HPDE6-E6E7 (cell line): Measurements from ENCODE around the gene TTC39C.
A peak's percentile ranks its signal among the peaks of the same experiment; 100 is the strongest.
"Not testable (repeated sequence)": the region's sequence is repeated elsewhere in the genome, so short reads cannot be mapped to it uniquely, and the experiment has no call there.

ENCODE experiments used
- DNase-seq: peaks from one replicate; pipeline ENCODE4 v3.0.0; 2011; ENCODE audit warnings: missing footprints; ENCODE audit errors: extremely low spot score

Gene TTC39C

DNA sequence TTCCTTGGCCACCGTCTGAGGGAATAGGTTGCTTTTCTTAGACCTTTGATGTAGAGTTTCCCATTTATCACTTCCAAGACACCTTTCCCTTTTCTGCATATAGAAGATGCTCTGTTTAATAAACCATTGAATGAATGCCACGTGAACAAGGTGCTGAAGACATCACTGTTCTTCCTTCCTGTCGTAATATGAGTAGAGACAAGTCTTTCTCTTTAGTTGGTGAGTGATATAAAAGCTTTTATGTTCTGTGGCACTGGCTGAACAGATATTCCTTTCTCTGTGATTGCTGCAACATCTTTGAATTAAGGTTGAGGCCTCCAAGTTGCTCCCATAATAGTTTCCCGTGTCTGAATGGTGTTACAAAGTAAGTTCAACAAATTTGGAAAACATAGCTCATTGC is 38.7 kb downstream of the TTC39C start:
- DNase-seq = no peak

DNA sequence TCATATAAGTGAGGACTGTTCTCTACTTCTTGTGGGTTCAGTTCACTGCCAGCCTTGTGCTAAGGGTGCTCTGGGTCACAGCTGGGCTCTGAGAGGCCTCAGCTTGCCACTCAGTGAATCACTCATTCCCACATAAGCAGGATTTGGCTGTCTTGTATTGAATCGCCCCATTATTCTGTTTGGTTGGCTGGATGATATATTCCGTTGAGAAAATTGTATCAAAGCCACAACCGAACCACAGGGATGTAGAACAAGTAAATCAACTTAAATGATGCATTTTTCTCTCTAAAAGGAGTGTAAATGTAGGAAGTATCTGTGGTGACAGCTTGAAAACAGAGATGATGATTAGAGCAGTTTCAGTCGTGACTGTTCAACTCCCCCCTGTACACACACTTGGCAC is 39.6 kb downstream of the TTC39C start:
- DNase-seq = no peak

DNA sequence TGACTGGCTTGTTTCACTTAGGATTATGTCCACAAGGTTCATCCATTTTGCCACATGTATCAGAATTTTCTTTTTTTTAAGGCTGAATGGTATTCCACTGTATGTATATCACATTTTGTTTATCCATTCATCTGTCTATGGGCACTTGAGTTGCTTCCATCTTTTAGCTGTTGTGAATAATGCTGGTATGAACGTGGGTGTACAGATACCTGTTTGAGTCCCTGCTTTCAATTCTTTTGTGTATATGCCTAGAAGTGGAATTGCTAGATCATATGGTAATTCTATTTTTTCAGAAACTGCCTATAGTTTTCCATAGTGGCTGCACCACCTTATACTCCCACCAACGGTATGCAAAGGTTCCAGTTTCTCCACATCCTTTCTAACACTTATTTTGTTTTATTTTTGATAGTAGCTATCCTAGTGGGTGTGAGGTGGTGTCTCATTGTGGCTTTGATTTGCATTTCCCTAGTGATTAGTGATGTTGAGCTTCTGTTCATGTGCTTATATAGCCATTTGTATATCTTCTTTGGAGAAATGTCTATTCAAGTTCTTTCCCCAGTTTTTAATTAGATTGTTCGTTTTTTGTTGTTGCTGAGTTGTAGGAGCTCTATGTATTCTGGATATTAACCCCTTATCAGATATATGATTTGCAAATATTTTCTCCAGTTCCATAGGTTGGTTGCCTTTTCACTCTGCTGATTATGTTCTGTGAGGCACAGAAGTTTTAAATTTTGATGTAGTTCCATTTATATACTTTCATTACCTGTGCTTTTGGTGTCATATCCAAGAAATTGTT is 40.7 kb downstream of the TTC39C start:
- DNase-seq = no peak

DNA sequence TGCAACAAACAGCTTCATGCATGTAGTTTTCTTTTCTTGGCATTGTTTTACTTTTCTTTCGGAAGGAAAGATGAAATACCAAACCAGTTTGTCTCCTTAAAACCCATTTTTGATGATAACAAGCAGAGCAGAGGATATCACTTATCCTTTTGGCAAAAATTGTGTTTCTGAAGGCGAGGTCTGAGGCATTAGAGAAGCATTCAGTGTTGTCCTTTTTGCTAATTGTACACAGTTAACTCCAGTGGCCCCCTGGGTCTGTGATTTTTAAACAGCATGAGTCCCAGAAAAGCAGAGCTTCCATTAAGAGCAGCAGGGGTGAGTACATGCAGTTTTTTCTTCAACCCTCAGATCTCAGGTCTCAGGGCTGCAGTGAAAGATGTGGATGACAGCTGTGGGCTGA is 41.3 kb downstream of the TTC39C start:
- DNase-seq = no peak

DNA sequence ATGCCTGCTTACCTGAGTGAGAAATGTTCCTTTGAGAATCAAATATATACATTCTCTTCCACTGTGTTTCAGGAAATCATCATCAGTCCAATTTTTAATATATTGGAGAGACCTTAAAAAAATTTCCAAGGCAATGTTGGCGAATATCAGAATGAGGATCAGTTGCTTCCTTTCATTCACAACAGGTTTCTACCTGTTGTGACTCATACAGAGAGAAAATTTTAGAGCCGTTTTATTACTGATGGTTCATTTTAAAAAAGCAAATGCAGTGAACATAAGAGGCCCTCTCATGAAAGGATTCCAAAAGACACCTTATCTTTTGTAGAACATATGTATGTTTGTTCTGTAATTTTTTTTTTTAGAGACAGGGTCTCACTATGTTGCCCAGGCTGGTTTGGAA is 42.0 kb downstream of the TTC39C start:
- DNase-seq = no peak

DNA sequence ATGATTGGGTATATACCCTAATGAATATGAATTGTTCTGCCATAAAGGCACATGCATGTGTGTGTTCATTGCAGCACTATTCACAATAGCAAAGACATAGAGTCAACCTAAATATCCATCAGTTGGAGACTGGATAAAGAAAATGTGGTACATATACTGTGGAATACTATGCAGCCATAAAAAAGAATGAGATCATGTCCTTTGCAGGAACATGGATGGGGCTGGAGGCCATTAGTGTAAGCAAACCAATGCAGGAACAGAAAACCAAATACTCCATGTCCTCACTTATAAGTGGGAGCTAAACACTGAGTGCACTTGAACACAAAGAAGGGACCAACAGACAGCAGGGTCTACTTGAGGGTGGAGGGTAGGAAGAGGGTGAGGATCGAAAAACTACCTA is 43.2 kb downstream of the TTC39C start:
- DNase-seq = no peak

DNA sequence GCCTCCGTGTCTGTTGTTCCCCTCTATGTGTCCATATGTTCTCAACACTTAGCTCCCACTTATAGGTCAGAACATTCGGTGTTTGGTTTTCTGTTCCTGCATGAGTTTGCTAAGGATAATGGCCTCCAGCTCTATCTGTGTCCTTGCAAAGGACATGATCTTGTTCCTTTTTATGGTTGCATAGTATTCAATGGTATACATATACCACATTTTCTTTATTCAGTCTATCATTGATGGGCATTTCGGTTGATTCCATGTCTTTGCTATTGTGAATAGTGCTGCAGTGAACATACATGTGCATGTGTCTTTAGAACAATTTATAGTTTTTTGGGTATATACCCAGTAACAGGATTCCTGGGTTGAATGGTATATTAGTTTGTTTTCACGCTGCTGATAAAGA is 44.8 kb downstream of the TTC39C start:
- DNase-seq = not testable (repeated sequence)

DNA sequence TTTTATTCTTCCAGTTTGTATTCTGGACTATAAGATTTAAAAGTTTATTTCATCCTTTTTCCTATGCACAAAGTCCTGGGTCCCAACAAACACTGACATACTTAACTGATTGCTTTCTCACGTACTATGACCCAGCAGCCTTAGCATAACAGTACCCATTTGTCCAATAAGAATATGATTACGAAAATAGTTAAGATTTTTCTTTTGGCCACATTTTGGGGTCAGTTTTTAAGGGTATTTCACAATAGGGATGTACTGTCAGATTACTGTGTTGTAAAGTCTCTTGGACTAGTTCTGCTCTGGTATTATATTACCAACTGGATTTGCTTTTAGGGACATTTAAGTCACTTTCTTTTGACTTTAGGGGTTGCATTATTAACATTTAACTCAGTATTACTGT is 46.1 kb downstream of the TTC39C start:
- no peak for DNase-seq

DNA sequence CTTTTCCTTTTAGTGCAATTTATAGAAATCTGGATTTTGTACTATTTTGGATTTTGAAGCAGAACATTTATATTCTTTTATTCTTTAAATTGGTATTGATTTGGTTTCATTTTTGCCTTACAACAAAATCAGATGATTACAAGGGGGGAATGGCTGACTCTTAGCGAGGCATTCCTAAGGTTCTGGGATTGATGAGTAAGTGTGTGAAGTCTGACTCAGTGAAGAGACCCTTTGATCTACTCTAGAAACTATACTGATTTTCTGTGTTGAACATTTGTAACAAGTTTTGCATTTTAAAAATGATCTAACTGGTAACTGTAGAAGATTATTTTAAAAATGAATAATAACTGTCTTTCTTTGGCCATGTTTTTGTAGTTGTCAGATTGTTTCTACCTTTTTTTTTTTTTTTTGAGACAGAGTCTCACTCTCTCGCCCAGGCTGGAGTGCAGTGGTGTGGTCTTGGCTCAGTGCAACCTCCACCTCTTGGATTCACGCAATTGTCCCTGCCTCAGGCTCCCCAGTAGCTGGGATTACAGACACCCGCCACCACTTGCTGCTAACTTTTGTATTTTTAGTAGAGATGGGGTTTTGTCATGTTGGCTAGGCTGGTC is 48.7 kb downstream of the TTC39C start:
- DNase-seq = peak; percentile 23

DNA sequence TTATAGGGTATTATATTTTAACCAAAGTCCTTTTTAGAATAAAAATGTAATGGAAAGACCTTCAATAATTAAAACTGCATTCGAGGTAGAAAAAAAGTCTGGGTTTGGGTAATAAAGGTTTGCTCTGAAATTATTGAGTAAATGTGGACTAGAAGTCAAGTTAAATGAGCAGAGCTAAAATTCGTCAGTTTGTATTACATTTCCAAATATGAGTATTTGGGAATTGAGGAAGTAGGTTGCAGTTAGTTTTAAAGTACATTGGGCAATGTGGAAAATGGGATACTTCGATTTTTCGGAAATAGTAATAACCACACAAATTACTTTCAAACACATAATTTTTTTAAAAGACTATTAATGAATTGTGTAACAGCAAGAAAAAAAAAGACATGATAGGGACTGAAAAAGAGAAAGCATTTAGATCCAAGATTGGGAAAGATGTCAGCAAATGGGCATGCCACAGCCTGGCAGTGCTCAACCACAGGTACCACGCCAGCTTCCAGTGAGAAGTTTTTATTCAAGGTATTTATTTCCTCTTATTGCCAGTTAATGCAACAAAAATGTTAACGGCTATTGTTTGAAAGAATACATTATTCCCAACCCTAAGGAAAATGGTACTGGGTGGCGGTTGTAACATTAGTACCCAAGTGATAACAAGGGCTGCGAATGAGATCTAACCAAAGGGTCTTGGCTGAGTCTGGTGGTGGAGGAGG is 50.0 kb downstream of the TTC39C start:
- DNase-seq = peak; percentile 25

DNA sequence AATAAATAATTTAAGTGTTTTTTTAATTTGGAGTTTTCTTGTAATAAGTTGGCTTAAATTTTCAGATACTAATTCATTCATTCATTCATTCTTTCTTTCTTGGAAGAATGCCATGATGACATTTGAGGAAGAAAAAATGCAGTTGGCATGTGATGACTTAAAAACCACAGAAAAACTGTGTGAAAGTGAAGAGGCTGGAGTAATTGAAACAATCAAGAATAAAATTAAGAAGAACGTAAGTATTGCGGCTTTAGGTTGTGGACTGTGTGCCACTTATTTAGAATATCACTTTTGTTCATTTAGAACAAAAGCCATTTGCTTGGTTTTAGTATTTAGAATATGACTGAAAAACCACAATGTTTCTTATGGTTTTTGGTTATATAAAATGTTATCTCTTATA is 51.4 kb downstream of the TTC39C start:
- no peak for DNase-seq

DNA sequence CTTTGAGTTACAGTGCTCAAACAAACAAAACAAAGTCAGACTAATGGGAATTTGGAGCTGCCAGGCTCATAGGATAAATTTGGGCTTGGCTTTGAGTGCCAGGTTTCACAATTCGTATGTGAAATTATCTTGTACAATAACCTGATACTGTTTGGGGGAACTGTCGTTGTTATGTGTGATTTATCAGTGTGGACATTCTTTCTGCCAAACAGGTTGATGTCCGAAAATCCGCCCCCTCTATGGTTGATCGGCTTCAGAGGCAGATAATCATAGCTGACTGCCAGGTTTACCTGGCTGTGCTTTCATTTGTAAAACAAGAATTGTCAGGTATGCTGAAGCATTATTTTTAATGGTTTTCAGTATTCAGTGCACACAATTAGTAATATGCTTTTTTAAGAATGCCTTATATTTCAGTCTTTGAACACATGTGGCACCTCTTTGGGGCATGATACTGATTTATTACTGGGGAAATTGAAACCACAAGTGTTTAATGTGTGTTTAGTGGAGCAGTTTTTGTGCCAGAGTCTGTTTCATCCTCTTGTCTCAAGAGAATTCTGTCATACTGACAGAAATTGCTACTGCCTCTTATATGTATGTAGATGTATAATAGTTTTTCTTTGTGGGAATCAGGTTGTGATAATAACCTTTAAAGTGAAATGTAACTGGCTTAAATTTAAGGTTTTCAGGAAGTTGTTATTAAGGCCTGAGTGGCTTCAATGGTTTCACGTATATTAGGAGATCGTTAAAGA is 54.6 kb downstream of the TTC39C start:
- DNase-seq = no peak

DNA sequence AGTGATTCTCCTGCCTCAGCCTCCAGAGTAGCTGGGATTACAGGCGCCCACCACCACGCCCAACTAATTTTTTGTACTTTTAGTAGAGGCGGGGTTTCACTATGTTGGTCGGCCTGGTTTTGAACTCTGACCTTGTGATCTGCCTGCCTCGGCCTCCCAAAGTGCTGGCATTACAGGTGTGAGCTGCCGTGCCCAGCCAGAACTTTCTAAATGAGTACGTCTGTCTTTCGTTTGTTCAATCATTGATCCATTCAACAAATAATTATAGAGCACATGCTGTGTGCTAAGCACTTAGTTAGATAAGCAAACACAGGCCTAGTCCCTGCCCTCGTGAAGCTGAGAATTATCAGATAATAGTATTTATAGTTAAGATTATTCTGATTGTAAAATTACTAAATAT is 56.5 kb downstream of the TTC39C start:
- DNase-seq = no peak

DNA sequence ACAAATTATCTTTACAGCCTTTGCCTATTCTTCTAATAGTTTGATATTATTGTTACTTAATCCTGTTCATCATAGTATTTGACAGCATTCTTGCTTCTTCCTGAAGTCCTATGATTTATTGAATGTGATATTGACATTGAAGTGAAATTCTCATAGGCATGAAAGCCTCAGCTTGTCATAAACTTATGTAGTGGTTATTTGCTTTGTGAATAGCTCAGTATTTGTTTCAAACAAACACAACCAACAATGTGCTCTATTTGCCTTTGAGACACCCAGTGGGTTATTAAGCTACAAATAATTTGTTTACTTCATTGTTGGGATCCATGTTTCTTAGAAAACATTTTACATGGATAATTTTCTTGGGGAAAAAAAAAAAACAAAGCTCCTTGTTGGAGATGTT is 57.2 kb downstream of the TTC39C start:
- no peak for DNase-seq

DNA sequence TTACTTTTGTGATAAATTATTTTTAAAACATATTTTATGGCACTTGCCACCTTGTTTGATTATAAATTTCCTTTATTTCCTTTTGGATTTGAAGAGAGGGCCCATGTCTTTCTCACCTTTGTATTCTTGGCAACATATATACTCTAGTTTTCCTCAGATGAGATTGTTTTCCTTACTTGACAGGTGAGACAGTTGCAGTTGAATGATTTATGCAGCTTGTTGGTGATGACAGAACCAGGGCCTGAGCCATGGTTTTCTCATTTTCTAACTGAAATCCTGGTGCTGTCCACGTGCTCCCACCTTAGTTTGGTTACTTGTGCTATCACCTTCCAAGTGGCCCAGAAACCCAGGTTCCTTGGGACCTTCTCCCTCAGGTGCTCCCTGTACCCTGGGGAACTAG is 58.2 kb downstream of the TTC39C start:
- no peak for DNase-seq

DNA sequence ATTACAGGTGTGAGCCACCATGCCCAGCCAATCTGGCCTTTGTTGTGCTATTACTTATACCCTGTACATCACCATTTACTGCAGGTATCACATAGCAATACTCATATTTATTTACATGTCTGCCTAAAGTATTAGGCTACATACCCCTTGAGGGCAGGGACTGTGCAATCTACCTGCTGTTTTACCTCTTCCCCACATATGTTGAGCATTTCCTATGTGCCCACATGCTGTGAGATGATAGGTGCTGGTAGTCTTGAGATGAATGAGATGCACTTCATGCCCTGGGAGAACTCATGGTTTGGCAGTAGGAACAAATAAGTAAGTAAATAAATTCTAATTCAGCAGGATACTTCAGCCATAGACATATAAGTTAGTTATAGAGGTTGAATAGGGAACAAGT is 59.2 kb downstream of the TTC39C start:
- no peak for DNase-seq

DNA sequence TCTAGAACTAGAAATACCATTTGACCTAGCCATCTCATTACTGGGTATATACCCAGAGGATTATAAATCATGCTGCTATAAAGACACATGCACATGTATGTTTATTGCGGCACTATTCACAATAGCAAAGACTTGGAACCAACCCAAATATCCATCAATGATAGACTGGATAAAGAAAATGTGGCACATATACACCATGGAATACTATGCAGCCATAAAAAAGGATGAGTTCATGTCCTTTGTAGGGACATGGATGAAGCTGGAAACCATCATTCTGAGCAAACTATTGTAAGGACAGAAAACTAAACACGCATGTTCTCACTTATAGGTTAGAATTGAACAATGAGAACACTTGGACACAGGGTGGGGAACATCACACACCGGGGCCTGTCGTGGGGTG is 60.2 kb downstream of the TTC39C start:
- not testable (repeated sequence) for DNase-seq

DNA sequence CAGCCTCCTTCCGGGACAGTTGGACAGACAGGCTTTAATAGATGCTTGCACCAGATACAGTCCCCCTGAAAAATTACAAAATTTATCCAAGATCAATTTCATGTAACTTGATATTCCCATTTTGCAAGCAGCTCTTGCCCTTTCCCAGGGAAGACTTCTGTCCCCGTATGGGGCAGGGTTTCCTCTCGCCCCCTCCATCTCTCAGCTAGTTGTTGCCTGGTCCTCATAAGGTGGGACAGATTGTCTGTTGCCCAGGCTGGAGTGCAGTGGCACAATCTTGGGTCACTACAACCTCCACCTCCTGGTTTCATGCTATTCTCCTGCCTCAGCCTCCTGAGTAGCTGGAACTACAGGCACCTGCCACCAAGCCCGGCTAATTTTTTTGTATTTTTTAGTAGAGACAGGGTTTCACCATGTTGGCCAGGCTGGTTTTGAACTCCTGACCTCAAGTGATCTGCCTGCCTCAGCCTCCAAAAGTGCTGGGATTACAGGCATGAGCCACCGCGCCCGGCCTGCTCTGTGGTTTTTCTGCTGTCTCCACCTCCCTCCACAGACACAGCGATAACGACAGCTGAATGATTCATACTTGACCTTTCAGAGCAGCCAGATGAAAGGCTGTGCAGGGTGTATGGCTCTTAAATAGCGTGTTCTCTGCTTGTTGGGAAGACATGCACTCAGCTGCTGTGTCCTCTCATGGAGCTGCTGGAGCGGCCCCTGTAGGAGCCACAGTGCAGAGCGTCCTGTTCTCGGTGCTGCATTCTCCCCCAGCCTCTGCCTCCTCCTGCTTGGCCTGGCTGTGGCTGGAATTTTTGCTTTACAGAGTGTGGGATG is 61.4 kb downstream of the TTC39C start:
- DNase-seq = peak; percentile 95

DNA sequence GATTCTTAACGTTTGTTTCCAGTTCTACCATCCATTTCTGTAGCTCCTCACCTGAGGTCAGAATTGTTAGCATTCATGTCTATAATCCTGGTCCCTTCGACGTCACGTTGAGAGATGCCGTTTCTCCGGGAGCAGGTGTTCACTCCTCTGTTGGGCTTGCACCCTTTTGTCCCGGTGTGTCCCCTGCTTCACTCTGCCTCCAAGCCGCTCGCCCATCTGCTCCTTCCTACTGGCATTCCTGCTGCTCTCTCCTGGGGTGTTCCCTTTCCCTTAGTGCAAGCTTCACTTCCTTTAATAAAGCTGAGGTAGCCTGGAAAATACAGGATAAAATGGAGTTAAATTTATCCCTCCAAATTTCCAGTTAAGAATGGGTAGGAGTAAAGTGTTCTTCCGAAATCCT is 62.4 kb downstream of the TTC39C start:
- no peak for DNase-seq

DNA sequence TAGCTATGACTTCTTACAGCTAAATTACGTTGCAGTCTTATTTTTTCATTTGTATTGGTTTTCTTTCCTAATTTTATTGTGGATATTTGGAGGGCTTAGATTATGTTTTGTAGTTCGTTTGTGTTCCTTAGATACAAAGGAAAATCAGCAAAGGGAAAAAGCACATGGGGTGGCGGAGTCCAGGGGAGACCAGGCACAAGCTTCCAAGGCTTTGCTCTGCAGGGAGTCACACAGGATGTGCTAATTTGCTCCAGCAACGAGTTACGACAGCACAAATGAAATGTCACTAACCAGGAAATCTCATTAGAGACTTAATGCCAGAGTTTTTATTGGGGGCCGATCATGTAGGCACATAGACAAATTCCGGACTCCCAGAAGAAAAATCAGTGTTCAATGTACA is 63.8 kb downstream of the TTC39C start:
- DNase-seq = no peak

DNA sequence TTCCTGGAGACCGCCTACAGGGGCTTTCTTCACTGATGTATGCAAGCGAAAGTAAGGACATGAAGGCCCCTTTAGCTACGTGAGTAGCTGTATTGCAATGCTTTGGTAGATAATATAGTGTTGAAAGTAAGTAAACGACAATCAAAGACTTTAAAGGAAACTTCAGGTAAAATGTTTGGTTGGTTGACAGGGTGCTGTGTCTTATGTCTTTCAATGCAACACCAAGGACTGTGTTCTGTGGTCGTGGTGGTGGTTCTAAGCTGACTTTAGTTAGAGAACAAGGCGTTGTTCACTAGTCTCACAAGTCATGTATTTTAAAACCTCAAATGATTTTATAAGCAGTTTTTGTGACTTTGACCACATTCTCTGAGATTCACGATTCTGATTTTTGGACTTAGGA is 66.3 kb downstream of the TTC39C start:
- DNase-seq = no peak
